HepG2 (cell line): ENCODE data around the gene SLC4A2. TPM values are rescaled to one million over a fixed set of nuclear protein-coding genes. Genes with fewer than 3 reads are reported as not detected.

ENCODE experiments used
- CBFB ChIP-seq: sonication (generic); formaldehyde crosslinking; IDR thresholded peaks from 2 replicates; pipeline ENCODE4 v1.4.0; 2020; ENCODE audit warnings: missing genetic modification reagents
- FOSL2 ChIP-seq: sonication (generic); formaldehyde crosslinking; IDR thresholded peaks from 2 replicates; pipeline ENCODE4 v1.4.0; 2020; ENCODE audit warnings: missing genetic modification reagents
- HCFC1 ChIP-seq: fragments of 150-350 bp; IDR thresholded peaks from 2 replicates; pipeline ENCODE4 v1.6.1; 2014; ENCODE audit warnings: low read depth, low read length
- KDM5A ChIP-seq: fragments of 200-600 bp; sonication (generic); IDR thresholded peaks from 2 replicates; pipeline ENCODE4 v1.7.0; 2018; ENCODE audit warnings: antibody characterized with exemption, mild to moderate bottlenecking, low read length, borderline replicate concordance
- MEF2D ChIP-seq: sonication (generic); formaldehyde crosslinking; IDR thresholded peaks from 2 replicates; pipeline ENCODE4 v1.5.1; 2020; ENCODE audit warnings: mild to moderate bottlenecking, missing genetic modification reagents
- NCOA1 ChIP-seq: sonication (generic); formaldehyde crosslinking; IDR thresholded peaks from 2 replicates; pipeline ENCODE4 v1.9.0; 2021; ENCODE audit warnings: missing genetic modification reagents
- RXRA ChIP-seq: sonication (generic); formaldehyde crosslinking; IDR thresholded peaks from 2 replicates; pipeline ENCODE4 v1.5.1; 2020; ENCODE audit warnings: missing genetic modification reagents
- TAF15 ChIP-seq: fragments of 200-400 bp; formaldehyde crosslinking; IDR thresholded peaks from one replicate; pipeline ENCODE4 v1.6.1; 2018; ENCODE audit warnings: mild to moderate bottlenecking, low read depth, low read length; ENCODE audit not compliant: poor library complexity, severe bottlenecking
- ZFX ChIP-seq: sonication (generic); formaldehyde crosslinking; IDR thresholded peaks from 2 replicates; pipeline ENCODE4 v1.4.0; 2020; ENCODE audit warnings: mild to moderate bottlenecking, low read depth, missing genetic modification reagents, moderate library complexity
- ZNF17 ChIP-seq: sonication (generic); formaldehyde crosslinking; IDR thresholded peaks from 2 replicates; pipeline ENCODE4 v1.5.0; 2020; ENCODE audit warnings: mild to moderate bottlenecking, missing genetic modification reagents
- polyA plus RNA-seq, 8 experiments: library from polyadenylated mRNA; depleted of rRNA in 3 of 8; stranded (reverse) in 7 of 8; unstranded in 1 of 8; fragments of >200 nt; fragmentation: Illumina TruSeq in 4 of 8; extraction: Trizol in 4 of 8; gene quantifications; 2 replicates each; pipeline versions ENCODE4 v1.2.1 to v1.2.3, GENCODE V29; 2011 to 2016; ENCODE audit warnings: low read depth in 4 of 8, missing spikeins in 1 of 8, mixed read lengths in 1 of 8; ENCODE audit not compliant: insufficient read depth in 1 of 8
- total RNA-seq, 5 experiments: library from RNA; depleted of rRNA; stranded (reverse); fragments of >200 nt; fragmentation: Illumina TruSeq; extraction: Trizol; gene quantifications; 2 replicates each; pipeline ENCODE4 v1.2.3, GENCODE V29; 2016; ENCODE audit warnings: low read depth in 1 of 5
- TF ChIP-seq, protein P1 (sequence below): sonication (generic); formaldehyde crosslinking; IDR thresholded peaks from 2 replicates; pipeline ENCODE4 v1.4.0; 2020; ENCODE audit warnings: missing genetic modification reagents, borderline replicate concordance
- TF ChIP-seq, protein P2 (sequence below): sonication (generic); formaldehyde crosslinking; IDR thresholded peaks from 2 replicates; pipeline ENCODE4 v1.8.1; 2022; ENCODE audit warnings: low read depth, mild to moderate bottlenecking, missing genetic modification reagents

The SLC4A2 gene
- total and polyA plus RNA-seq, 2 of the 13 experiments (the other 11 are each of a cell fraction or from before 2014, with no cell fraction given) = 51.9 to 73.4 TPM

DNA sequence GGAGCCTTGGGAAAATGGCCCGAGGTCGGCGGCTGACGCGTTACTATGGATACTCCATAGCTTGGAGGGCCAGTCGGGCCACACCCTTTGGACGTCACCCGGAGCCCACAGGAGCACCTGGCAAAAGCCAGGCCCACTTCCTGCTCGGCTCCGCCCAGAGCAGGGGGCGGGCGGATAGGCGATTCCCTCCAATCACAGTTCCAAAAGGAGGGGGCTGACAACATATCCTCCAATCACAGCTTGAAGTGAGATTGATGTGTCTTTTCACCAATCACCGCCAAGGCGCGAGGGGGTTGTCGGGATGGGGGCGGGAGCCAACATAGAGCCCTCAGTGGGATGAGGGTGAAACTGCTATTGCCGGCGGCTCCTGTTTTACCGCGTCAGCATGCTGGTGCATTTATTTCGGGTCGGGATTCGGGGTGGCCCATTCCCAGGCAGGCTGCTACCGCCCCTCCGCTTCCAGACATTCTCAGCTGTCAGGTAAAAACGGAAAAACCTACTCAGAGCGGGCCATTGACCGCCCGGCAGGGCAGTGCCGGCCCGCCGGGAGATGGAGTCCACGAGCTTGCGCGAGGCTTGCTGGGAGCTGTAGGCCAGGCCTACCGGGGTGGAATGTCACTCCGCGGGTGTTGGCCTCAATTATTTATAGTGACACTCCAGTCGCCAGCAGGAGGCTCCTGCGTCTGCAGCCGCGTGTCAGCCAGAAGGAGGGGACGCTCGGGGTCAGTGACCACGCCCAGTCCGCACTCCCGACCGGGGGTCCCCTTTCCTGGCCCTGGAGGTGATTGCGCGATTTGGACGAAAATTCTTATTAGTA is 31.1 kb upstream of the SLC4A2 start, which contains the start of gene ABCB8 (continued):
- TF ChIP-seq ZNF17 (no peak), CBFB (CRISPR knock-in tag) (no peak), KDM5A (peak; percentile 97), TAF15 (peak; percentile 15), MEF2D (CRISPR knock-in tag) (peak; percentile 59; the same call in 1 of the 2 replicates), NCOA1 (CRISPR knock-in tag) (no peak), ZFX (CRISPR knock-in tag) (peak; percentile 97), FOSL2 (CRISPR knock-in tag) (peak; percentile 43), RXRA (CRISPR knock-in tag) (peak; percentile 40; the same call in 1 of the 2 replicates), HCFC1 (peak; percentile 77)
- TF ChIP-seq, protein P1, sequence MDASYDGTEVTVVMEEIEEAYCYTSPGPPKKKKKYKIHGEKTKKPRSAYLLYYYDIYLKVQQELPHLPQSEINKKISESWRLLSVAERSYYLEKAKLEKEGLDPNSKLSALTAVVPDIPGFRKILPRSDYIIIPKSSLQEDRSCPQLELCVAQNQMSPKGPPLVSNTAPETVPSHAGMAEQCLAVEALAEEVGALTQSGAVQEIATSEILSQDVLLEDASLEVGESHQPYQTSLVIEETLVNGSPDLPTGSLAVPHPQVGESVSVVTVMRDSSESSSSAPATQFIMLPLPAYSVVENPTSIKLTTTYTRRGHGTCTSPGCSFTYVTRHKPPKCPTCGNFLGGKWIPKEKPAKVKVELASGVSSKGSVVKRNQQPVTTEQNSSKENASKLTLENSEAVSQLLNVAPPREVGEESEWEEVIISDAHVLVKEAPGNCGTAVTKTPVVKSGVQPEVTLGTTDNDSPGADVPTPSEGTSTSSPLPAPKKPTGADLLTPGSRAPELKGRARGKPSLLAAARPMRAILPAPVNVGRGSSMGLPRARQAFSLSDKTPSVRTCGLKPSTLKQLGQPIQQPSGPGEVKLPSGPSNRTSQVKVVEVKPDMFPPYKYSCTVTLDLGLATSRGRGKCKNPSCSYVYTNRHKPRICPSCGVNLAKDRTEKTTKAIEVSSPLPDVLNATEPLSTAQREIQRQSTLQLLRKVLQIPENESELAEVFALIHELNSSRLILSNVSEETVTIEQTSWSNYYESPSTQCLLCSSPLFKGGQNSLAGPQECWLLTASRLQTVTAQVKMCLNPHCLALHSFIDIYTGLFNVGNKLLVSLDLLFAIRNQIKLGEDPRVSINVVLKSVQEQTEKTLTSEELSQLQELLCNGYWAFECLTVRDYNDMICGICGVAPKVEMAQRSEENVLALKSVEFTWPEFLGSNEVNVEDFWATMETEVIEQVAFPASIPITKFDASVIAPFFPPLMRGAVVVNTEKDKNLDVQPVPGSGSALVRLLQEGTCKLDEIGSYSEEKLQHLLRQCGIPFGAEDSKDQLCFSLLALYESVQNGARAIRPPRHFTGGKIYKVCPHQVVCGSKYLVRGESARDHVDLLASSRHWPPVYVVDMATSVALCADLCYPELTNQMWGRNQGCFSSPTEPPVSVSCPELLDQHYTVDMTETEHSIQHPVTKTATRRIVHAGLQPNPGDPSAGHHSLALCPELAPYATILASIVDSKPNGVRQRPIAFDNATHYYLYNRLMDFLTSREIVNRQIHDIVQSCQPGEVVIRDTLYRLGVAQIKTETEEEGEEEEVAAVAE (CRISPR knock-in tag) = 0 out of 2 replicates have a peak, but pooled peaks have one; percentile 54
- TF ChIP-seq, protein P2, sequence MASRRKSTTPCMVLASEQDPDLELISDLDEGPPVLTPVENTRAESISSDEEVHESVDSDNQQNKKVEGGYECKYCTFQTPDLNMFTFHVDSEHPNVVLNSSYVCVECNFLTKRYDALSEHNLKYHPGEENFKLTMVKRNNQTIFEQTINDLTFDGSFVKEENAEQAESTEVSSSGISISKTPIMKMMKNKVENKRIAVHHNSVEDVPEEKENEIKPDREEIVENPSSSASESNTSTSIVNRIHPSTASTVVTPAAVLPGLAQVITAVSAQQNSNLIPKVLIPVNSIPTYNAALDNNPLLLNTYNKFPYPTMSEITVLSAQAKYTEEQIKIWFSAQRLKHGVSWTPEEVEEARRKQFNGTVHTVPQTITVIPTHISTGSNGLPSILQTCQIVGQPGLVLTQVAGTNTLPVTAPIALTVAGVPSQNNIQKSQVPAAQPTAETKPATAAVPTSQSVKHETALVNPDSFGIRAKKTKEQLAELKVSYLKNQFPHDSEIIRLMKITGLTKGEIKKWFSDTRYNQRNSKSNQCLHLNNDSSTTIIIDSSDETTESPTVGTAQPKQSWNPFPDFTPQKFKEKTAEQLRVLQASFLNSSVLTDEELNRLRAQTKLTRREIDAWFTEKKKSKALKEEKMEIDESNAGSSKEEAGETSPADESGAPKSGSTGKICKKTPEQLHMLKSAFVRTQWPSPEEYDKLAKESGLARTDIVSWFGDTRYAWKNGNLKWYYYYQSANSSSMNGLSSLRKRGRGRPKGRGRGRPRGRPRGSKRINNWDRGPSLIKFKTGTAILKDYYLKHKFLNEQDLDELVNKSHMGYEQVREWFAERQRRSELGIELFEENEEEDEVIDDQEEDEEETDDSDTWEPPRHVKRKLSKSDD (CRISPR knock-in tag) = no peak
